ENCODE data around the gene MAVS. TPM values are rescaled to one million over a fixed set of nuclear protein-coding genes. Genes with fewer than 3 reads are reported as not detected.

The MAVS gene
- total and polyA plus RNA-seq, 8 donors, result 25.4 to 38.7 (median 32.1) TPM

- ATAC-seq (no peak), DNase-seq (no peak)
- peaks cover 61 to 90% of the 10 kb centered on the region in 2 donors for H3K4me1 ChIP-seq
- H3K9me3 ChIP-seq, result no peaks in the 10 kb centered on the region
- peak overlapping the region in 1 of 2 donors; percentile 28 for H3K4me3 ChIP-seq
- peak overlapping the region; percentile 89 to 97 for H3K27ac ChIP-seq
- TF ChIP-seq CTCF (IDR thresholded peaks at IDR 0.05), result no peak
- no peaks in the 10 kb centered on the region for H3K27me3 ChIP-seq
- peaks cover 0 to 27% of the 10 kb centered on the region in 2 donors for H3K36me3 ChIP-seq
- intact Hi-C loops (cut with DNase I), result no loop called here
These were observed 38.1 kb upstream of the MAVS start for GRCh38 chr20:3808544-3808943.

DNA sequence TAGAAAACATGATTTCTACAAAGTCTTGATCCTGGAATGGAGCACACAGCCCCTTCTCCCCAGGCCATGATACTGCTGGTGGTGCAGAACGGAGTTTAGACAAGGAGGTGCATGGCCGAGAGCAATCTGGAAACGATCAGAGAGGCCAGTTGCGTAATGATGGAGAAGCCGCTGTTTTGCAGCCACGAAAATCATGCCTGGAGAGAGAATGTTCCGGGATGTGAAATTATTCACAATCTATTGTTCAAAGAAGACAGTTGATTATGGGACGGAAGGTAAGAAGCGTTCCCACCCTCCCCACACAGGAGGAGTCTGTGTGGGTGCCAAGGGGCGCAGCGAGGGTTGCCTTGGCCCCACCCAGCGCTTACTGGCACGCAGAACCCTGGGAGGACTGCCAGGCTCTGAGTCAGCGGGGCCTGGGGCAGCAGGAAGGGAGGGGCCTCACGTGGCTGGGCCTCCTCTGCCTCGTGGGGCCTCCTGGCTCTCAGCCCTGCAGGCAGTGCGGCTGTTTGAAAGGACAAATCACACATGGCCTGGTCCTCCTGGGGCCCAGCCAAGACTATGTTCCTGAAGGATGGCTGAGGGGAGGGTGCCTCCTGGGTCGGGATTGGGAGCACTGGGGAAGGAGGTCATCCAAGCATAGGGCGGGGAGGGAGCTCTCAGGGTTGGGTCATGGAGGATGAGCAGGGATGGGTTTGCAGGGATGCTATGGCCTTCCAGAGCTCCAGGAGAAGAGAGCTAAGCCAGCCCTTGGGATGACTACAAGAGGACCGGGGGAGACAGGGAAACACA lies 35.0 kb upstream of the MAVS start:
- H3K36me3 ChIP-seq, result no peaks in the 10 kb centered on the region
- DNase-seq (peak; percentile 98 to 99 (median 99)), ATAC-seq (peak; percentile 81)
- peak overlapping the region; percentile 28 to 37 for H3K4me3 ChIP-seq
- TF ChIP-seq CTCF (IDR thresholded peaks at IDR 0.05), result no peak
- H3K27me3 ChIP-seq, result no peaks in the 10 kb centered on the region
- intact Hi-C loops (cut with DNase I), result no loop called here
- peaks cover 44 to 81% of the 10 kb centered on the region in 2 donors for H3K4me1 ChIP-seq
- no peaks in the 10 kb centered on the region for H3K9me3 ChIP-seq
- peak overlapping the region; percentile 88 to 96 for H3K27ac ChIP-seq

DNA sequence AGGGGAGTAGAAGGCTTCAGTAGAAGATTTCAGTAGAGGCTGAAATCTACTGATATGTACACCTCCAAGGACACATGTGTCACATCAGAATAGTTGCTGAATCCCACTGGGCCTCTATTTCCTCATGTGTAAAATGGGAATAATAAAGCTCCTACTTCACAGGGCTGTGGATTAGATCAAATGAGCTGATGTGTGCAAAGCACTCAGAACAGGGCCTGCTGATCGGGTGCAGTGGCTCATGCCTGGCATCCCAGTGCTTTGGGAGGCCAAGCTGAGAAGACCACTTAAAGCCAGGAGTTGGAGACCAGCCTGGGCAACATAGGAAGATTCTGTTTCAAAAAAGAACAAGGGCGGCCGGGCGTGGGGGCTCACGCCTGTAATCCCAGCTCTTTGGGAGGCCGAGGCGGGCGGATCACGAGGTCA lies 34.4 kb upstream of the MAVS start:
- H3K9me3 ChIP-seq, result no peaks in the 10 kb centered on the region
- no peak for DNase-seq
- intact Hi-C loops (cut with DNase I), result no loop called here
- H3K36me3 ChIP-seq, result no peaks in the 10 kb centered on the region
- H3K27ac ChIP-seq, result peak overlapping the region; percentile 88 to 96
- H3K27me3 ChIP-seq, result no peaks in the 10 kb centered on the region
- H3K4me3 ChIP-seq, result no peak overlapping the region
- TF ChIP-seq CTCF (IDR thresholded peaks at IDR 0.05), result no peak
- ATAC-seq, result no peak
- peaks cover 38 to 75% of the 10 kb centered on the region in 2 donors for H3K4me1 ChIP-seq

DNA sequence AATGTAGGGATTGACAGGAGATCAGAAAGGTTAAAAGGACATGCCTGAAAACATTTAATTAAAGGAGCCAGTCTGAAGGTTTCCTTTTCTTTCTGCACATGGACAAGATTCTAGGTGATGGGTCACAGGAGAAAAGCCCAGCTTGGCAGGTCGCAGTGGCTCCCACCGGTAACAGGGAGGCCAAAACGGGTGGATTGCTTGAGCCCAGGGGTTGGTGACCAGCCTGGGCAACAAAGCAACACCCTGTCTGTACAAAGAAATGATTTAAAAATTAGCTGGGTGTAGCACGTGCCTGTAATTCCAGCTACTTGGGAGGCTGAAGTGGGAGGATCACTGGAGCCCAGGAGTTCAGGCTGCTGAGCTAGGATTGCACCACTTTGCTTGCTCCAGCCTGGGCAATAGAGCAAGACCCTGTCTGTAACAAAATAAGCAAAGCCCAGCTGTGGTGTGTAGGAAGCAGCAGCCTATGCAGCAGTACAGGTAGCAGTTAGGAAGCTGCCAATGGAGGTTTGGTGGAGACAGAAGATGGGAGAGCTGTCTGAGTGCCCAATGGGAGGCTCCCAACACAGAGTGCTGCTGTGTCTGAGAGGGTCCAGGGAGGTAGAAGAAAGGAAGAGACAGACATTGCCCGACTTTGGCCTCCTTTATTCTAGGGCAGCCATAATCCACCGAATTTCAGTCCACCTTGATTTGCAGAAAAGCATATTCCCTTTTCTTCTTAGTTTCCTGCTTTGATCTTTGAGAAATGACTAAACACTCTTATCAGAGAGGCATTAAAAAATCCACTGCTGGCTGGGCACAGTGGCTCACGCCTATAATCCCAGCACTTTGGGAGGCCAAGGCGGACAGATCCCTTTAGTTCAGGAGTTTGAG lies 33.4 kb upstream of the MAVS start:
- no peak for DNase-seq
- ATAC-seq, result no peak
- no peak for TF ChIP-seq CTCF (IDR thresholded peaks at IDR 0.05)
- peaks cover 31 to 73% of the 10 kb centered on the region in 2 donors for H3K4me1 ChIP-seq
- H3K36me3 ChIP-seq, result no peaks in the 10 kb centered on the region
- H3K9me3 ChIP-seq, result no peaks in the 10 kb centered on the region
- no peaks in the 10 kb centered on the region for H3K27me3 ChIP-seq
- H3K4me3 ChIP-seq, result no peak overlapping the region
- intact Hi-C loops (cut with DNase I), result no loop called here
- H3K27ac ChIP-seq, result peak overlapping the region; percentile 19 to 88

Measured in left lung (tissue), 10 donors.